ENCODE data around the gene RIT1.

Gene RIT1

GRCh38 chr1:155911156-155912055 is at the start of gene RIT1:
Gene RIT1, minus strand, starts transcription at chr1:155911349. Its CDS starts 588 bp downstream, at chr1:155910761.
- Histone ChIP-seq H3K4me3 (ENCODE audit: insufficient read depth, low read length, poor library complexity, severe bottlenecking) (peak within 1 kb of the TSS; percentile 76), H4K20me1 (ENCODE audit: low read depth, low read length) (no peaks in the 10 kb centered on the region), H3K27ac (ENCODE audit: low read depth, low read length) (peak within 1 kb of the TSS; percentile 62), H3K79me2 (ENCODE audit: insufficient read depth, low read length) (peaks cover 10% of the 10 kb centered on the region; the same call in 1 of the 2 replicates), H2AFZ (ENCODE audit: low read depth, low read length, severe bottlenecking) (peak within 1 kb of the TSS; percentile 25), H3K9me3 (ENCODE audit: insufficient read depth, low read length) (no peaks in the 10 kb centered on the region), H3K4me2 (ENCODE audit: low read depth, low read length, poor library complexity, severe bottlenecking) (peak within 1 kb of the TSS; percentile 85), H3K9me2 (replicated peaks; ENCODE audit: insufficient read depth, low read length) (no peaks in the 10 kb centered on the region), H3K36me3 (ENCODE audit: low read length) (peaks cover 33% of the 10 kb centered on the region), H3K27me3 (ENCODE audit: low read length) (no peaks in the 10 kb centered on the region), H3K9ac (ENCODE audit: low read length) (peak within 1 kb of the TSS; percentile 67), H3F3A (ENCODE audit: insufficient read depth) (peaks cover 49% of the 10 kb centered on the region)
- TF ChIP-seq, protein P1, sequence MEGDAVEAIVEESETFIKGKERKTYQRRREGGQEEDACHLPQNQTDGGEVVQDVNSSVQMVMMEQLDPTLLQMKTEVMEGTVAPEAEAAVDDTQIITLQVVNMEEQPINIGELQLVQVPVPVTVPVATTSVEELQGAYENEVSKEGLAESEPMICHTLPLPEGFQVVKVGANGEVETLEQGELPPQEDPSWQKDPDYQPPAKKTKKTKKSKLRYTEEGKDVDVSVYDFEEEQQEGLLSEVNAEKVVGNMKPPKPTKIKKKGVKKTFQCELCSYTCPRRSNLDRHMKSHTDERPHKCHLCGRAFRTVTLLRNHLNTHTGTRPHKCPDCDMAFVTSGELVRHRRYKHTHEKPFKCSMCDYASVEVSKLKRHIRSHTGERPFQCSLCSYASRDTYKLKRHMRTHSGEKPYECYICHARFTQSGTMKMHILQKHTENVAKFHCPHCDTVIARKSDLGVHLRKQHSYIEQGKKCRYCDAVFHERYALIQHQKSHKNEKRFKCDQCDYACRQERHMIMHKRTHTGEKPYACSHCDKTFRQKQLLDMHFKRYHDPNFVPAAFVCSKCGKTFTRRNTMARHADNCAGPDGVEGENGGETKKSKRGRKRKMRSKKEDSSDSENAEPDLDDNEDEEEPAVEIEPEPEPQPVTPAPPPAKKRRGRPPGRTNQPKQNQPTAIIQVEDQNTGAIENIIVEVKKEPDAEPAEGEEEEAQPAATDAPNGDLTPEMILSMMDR (IDR thresholded peaks at IDR 0.05; ENCODE audit: insufficient read depth, low read length, poor library complexity, severe bottlenecking) = no peak
- TF ChIP-seq EZH2phosphoT487 (conservative IDR thresholded peaks at IDR 0.05; ENCODE audit: low read length) = no peak

DNA sequence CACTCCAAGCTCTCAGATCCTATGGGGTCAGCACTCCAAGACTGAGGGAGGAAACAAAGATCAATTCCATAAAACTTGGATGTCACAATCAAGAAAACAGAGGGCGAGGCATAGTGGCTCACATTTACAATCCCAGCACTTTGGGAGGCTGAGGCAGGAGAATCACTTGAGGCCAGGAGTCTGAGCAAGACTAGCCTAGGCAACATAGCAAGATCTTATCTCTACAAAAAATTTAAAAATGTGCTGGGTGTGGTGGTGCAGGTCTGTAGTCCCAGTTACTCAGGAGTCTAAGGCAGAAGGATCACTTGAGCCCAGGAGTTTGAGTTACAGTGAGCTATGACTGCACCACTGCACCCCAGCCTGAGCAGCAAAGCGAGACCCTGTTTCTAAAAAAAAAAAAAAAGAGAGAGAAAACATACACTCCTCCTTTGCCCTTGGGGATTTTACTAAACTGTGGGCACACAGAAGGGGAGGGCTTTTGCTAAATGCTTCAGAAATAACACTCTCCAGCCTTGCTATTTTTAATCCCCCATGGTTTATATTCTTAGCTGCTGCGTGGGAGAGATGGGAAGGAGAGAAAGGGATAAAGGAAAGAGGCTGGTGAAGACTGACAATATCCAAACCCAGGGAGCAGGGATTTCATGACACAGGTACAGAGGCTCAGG is 49.1 kb upstream of the RIT1 start:
- Histone ChIP-seq H3K4me3 (ENCODE audit: insufficient read depth, low read length, poor library complexity, severe bottlenecking) (peak overlapping the region; percentile 5), H3K36me3 (ENCODE audit: low read length) (peaks cover 30% of the 10 kb centered on the region), H3K9me2 (replicated peaks; ENCODE audit: insufficient read depth, low read length) (no peaks in the 10 kb centered on the region), H3K79me2 (ENCODE audit: insufficient read depth, low read length) (no peaks in the 10 kb centered on the region; the same call in 1 of the 2 replicates), H3F3A (ENCODE audit: insufficient read depth) (peaks cover 12% of the 10 kb centered on the region; the same call in 1 of the 2 replicates), H3K27me3 (ENCODE audit: low read length) (no peaks in the 10 kb centered on the region), H3K4me2 (ENCODE audit: low read depth, low read length, poor library complexity, severe bottlenecking) (peak overlapping the region; percentile 45), H3K9ac (ENCODE audit: low read length) (peak overlapping the region; percentile 23), H4K20me1 (ENCODE audit: low read depth, low read length) (no peaks in the 10 kb centered on the region), H2AFZ (ENCODE audit: low read depth, low read length, severe bottlenecking) (no peak overlapping the region), H3K27ac (ENCODE audit: low read depth, low read length) (peak overlapping the region; percentile 72), H3K9me3 (ENCODE audit: insufficient read depth, low read length) (no peaks in the 10 kb centered on the region)
- TF ChIP-seq EZH2phosphoT487 (conservative IDR thresholded peaks at IDR 0.05; ENCODE audit: low read length) = no peak
- TF ChIP-seq, protein P1 (IDR thresholded peaks at IDR 0.05; ENCODE audit: insufficient read depth, low read length, poor library complexity, severe bottlenecking) = no peak

DNA sequence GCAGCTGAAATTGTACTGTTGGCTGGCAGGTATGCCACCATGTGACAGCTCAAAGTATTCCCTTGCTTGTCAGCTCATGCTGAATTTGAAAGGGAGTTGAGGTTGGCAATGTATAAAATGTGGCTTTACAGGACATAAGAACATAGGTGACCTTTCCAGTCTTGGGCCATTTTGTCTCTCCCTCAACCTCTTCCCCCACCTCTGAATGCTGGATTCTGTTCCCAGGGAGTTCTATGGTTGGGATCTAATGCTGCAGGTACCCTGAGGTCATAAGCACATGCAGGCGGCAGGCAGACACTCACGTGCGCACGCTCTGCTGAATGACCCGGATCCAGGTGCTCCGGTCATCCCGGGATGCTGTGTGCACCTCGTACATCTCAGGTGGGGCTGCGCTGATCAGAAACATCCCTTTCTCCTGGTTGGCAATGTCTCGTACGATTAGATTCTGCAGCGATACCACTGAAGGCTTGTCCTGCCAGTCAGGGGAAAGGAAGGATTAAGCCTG is 46.3 kb upstream of the RIT1 start:
- H4K20me1 ChIP-seq (ENCODE audit: low read depth, low read length) = no peaks in the 10 kb centered on the region
- H3K9me3 ChIP-seq (ENCODE audit: insufficient read depth, low read length) = no peaks in the 10 kb centered on the region
- no peak overlapping the region for H3K4me2 ChIP-seq (ENCODE audit: low read depth, low read length, poor library complexity, severe bottlenecking)
- no peak overlapping the region for H3K27ac ChIP-seq (ENCODE audit: low read depth, low read length)
- H3K9ac ChIP-seq (ENCODE audit: low read length) = no peak overlapping the region
- TF ChIP-seq, protein P1 (IDR thresholded peaks at IDR 0.05; ENCODE audit: insufficient read depth, low read length, poor library complexity, severe bottlenecking) = no peak
- no peak for TF ChIP-seq EZH2phosphoT487 (conservative IDR thresholded peaks at IDR 0.05; ENCODE audit: low read length)
- no peaks in the 10 kb centered on the region for H3K27me3 ChIP-seq (ENCODE audit: low read length)
- no peaks in the 10 kb centered on the region; the same call in 1 of the 2 replicates for H3K79me2 ChIP-seq (ENCODE audit: insufficient read depth, low read length)
- H3F3A ChIP-seq (ENCODE audit: insufficient read depth) = peaks cover 12% of the 10 kb centered on the region; the same call in 1 of the 2 replicates
- H2AFZ ChIP-seq (ENCODE audit: low read depth, low read length, severe bottlenecking) = no peak overlapping the region
- peaks cover 36% of the 10 kb centered on the region for H3K36me3 ChIP-seq (ENCODE audit: low read length)
- H3K4me3 ChIP-seq (ENCODE audit: insufficient read depth, low read length, poor library complexity, severe bottlenecking) = no peak overlapping the region
- H3K9me2 ChIP-seq (replicated peaks; ENCODE audit: insufficient read depth, low read length) = no peaks in the 10 kb centered on the region

Measured in SU-DHL-6 (cell line).